ENCODE measurements around the gene CEP19. TPM values are rescaled to one million over a fixed set of nuclear protein-coding genes. Genes with fewer than 3 reads are reported as not detected.

The CEP19 gene
- polyA plus RNA-seq, 4 donors = 0.22 to 1.6 (median 0.75) TPM; not detected in 1

DNA sequence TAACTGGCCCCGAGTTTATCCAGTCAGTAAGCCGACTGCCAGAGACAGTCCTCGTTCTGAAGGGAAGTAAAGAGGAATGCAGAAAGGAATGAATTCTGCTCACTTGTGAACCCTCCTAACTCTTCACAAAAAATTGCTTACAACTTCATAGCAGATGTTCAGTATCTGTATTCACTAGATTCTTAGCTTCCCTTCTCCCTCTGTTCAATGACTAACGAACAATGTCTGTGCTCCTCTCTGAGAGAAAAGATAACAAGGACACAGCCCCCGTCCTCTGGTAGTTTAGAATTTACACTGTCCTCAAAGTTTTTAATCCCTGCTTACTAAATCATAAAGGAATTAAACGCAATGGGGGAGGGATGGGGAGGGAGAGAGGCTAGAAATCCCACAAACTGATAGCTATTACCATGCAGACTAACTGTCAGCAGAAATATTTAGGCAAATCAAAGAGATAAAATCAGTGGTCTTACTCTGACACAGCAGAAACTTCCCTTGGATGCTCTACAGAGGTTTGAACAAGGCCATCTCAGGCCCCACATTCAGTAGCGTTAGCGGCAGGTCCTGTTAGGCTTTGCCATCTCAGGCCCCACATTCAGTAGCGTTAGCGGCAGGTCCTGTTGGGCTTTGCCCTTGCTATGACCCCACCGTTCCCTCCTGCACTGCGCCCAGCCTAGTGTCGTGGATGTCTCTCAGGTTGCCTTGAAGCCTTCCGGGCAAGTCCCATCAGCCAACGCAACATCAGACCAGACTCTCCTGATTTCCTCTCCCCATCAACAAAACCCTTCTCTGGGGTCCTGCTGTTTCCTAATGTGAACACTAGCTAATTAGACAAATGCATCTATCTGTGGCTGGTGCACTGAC is 49.1 kb downstream of the CEP19 start:
- H3K4me1 ChIP-seq (ENCODE audit: control insufficient read depth in 3 of 3, insufficient read depth in 2 of 3, low read depth in 1 of 3, low read length in 2 of 3) = no peaks in the 10 kb centered on the region

GRCh38 chr3:196662033-196662432 is 50.0 kb downstream of the CEP19 start:
- no peak overlapping the region for H3K27ac ChIP-seq (ENCODE audit: low read depth in 1 of 3, low read length in 2 of 3)

More for the DNA sequence above, 49.1 kb downstream of the CEP19 start:
- Histone ChIP-seq H3K27ac (ENCODE audit: low read depth in 1 of 3, low read length in 2 of 3) (no peak overlapping the region), H3K36me3 (ENCODE audit: control insufficient read depth in 3 of 3, insufficient read depth in 2 of 3, low read depth in 1 of 3, low read length in 3 of 3) (no peaks in the 10 kb centered on the region), H3K4me3 (ENCODE audit: low read depth in 1 of 3, low read length in 3 of 3) (no peak overlapping the region), H3K27me3 (ENCODE audit: control insufficient read depth in 3 of 3, insufficient read depth in 3 of 3, low read length in 3 of 3) (no peaks in the 10 kb centered on the region), H3K9me3 (ENCODE audit: control insufficient read depth in 2 of 2, insufficient read depth in 1 of 2, low read depth in 1 of 2, low read length in 1 of 2) (no peaks in the 10 kb centered on the region)
- DNase-seq (no peak), FAIRE-seq (no peak)
- WGBS, 3 donors = 60 to 74% (median 71%) methylated on average over 14 to 15 of the region's 15 CpGs

GRCh38 chr3:196661400-196661799 is 50.6 kb downstream of the CEP19 start:
- 79 to 85% (median 80%) methylated on average over 16 of the region's 16 CpGs for WGBS, 3 donors
- Histone ChIP-seq H3K36me3 (ENCODE audit: control insufficient read depth in 3 of 3, insufficient read depth in 2 of 3, low read depth in 1 of 3, low read length in 3 of 3) (no peaks in the 10 kb centered on the region), H3K27ac (ENCODE audit: low read depth in 1 of 3, low read length in 2 of 3) (no peak overlapping the region), H3K4me1 (ENCODE audit: control insufficient read depth in 3 of 3, insufficient read depth in 2 of 3, low read depth in 1 of 3, low read length in 2 of 3) (no peaks in the 10 kb centered on the region), H3K4me3 (ENCODE audit: low read depth in 1 of 3, low read length in 3 of 3) (no peak overlapping the region), H3K27me3 (ENCODE audit: control insufficient read depth in 3 of 3, insufficient read depth in 3 of 3, low read length in 3 of 3) (no peaks in the 10 kb centered on the region), H3K9me3 (ENCODE audit: control insufficient read depth in 2 of 2, insufficient read depth in 1 of 2, low read depth in 1 of 2, low read length in 1 of 2) (no peaks in the 10 kb centered on the region)
- no peak for DNase-seq
- FAIRE-seq = no peak

More at GRCh38 chr3:196662033-196662432, 50.0 kb downstream of the CEP19 start:
- Histone ChIP-seq H3K4me1 (ENCODE audit: control insufficient read depth in 3 of 3, insufficient read depth in 2 of 3, low read depth in 1 of 3, low read length in 2 of 3) (no peaks in the 10 kb centered on the region), H3K27me3 (ENCODE audit: control insufficient read depth in 3 of 3, insufficient read depth in 3 of 3, low read length in 3 of 3) (no peaks in the 10 kb centered on the region), H3K4me3 (ENCODE audit: low read depth in 1 of 3, low read length in 3 of 3) (no peak overlapping the region), H3K9me3 (ENCODE audit: control insufficient read depth in 2 of 2, insufficient read depth in 1 of 2, low read depth in 1 of 2, low read length in 1 of 2) (no peaks in the 10 kb centered on the region), H3K36me3 (ENCODE audit: control insufficient read depth in 3 of 3, insufficient read depth in 2 of 3, low read depth in 1 of 3, low read length in 3 of 3) (no peaks in the 10 kb centered on the region)
- no peak for FAIRE-seq
- no peak for DNase-seq
- 83 to 93% (median 87%) methylated on average over 13 of the region's 13 CpGs for WGBS, 3 donors

DNA sequence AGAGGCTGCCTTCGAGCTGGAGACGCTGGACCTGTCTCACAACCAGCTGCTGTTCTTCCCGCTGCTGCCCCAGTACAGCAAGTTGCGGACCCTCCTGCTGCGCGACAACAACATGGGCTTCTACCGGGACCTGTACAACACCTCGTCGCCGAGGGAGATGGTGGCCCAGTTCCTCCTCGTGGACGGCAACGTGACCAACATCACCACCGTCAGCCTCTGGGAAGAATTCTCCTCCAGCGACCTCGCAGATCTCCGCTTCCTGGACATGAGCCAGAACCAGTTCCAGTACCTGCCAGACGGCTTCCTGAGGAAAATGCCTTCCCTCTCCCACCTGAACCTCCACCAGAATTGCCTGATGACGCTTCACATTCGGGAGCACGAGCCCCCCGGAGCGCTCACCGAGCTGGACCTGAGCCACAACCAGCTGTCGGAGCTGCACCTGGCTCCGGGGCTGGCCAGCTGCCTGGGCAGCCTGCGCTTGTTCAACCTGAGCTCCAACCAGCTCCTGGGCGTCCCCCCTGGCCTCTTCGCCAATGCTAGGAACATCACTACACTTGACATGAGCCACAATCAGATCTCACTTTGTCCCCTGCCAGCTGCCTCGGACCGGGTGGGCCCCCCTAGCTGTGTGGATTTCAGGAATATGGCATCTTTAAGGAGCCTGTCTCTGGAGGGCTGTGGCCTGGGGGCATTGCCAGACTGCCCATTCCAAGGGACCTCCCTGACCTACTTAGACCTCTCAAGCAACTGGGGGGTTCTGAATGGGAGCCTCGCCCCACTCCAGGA is 51.5 kb downstream of the CEP19 start:
- Histone ChIP-seq H3K4me3 (ENCODE audit: low read depth in 1 of 3, low read length in 3 of 3) (no peak overlapping the region), H3K27ac (ENCODE audit: low read depth in 1 of 3, low read length in 2 of 3) (no peak overlapping the region), H3K4me1 (ENCODE audit: control insufficient read depth in 3 of 3, insufficient read depth in 2 of 3, low read depth in 1 of 3, low read length in 2 of 3) (no peaks in the 10 kb centered on the region), H3K27me3 (ENCODE audit: control insufficient read depth in 3 of 3, insufficient read depth in 3 of 3, low read length in 3 of 3) (no peaks in the 10 kb centered on the region), H3K36me3 (ENCODE audit: control insufficient read depth in 3 of 3, insufficient read depth in 2 of 3, low read depth in 1 of 3, low read length in 3 of 3) (peaks cover 0 to under 1% (median 0%) of the 10 kb centered on the region in 3 donors), H3K9me3 (ENCODE audit: control insufficient read depth in 2 of 2, insufficient read depth in 1 of 2, low read depth in 1 of 2, low read length in 1 of 2) (no peaks in the 10 kb centered on the region)
- FAIRE-seq (no peak), DNase-seq (no peak)
- 46 to 85% (median 60%) methylated on average over 31 to 32 of the region's 32 CpGs for WGBS, 3 donors

- Histone ChIP-seq H3K27ac (ENCODE audit: low read depth in 1 of 3, low read length in 2 of 3) (no peak overlapping the region), H3K4me1 (ENCODE audit: control insufficient read depth in 3 of 3, insufficient read depth in 2 of 3, low read depth in 1 of 3, low read length in 2 of 3) (no peaks in the 10 kb centered on the region), H3K9me3 (ENCODE audit: control insufficient read depth in 2 of 2, insufficient read depth in 1 of 2, low read depth in 1 of 2, low read length in 1 of 2) (no peaks in the 10 kb centered on the region), H3K4me3 (ENCODE audit: low read depth in 1 of 3, low read length in 3 of 3) (no peak overlapping the region), H3K27me3 (ENCODE audit: control insufficient read depth in 3 of 3, insufficient read depth in 3 of 3, low read length in 3 of 3) (no peaks in the 10 kb centered on the region), H3K36me3 (ENCODE audit: control insufficient read depth in 3 of 3, insufficient read depth in 2 of 3, low read depth in 1 of 3, low read length in 3 of 3) (peaks cover 0 to 3% (median 0%) of the 10 kb centered on the region in 3 donors)
- DNase-seq (no peak), FAIRE-seq (no peak)
- 95% methylated on average over 35 of the region's 35 CpGs for WGBS, 3 donors
These were observed 52.1 kb downstream of the CEP19 start for GRCh38 chr3:196659901-196660351.

Other genes with a start within 250 kb of the CEP19 start
- 10 to 100 TPM in 1 of 4 donors, 1 to 10 TPM in 3; 2.4 to 11.9 (median 6.0) TPM for gene RNF168, start 208.5 kb downstream of the CEP19 start, polyA plus RNA-seq
- not detected for gene SMCO1, start 196.9 kb downstream of the CEP19 start, polyA plus RNA-seq
- gene WDR53, start 143.7 kb downstream of the CEP19 start, polyA plus RNA-seq = 1 to 10 TPM; 5.4 to 9.8 (median 8.1) TPM
- gene FBXO45, start 143.6 kb downstream of the CEP19 start, polyA plus RNA-seq = 10 to 100 TPM in 1 of 4 donors, 1 to 10 TPM in 3; 3.2 to 11.1 (median 6.6) TPM
- 1 to 10 TPM in 2 of 4 donors, under 1 TPM in 1, not detected in 1; 0.54 to 4.1 (median 1.5) TPM for gene NRROS, start 72.6 kb downstream of the CEP19 start, polyA plus RNA-seq
- 10 to 100 TPM; 11.9 to 26.6 (median 13.2) TPM for gene PIGX, start 127 bp upstream of the CEP19 start, polyA plus RNA-seq
- 10 to 100 TPM; 22.9 to 41.9 (median 24.5) TPM for gene PAK2, start 27.6 kb upstream of the CEP19 start, polyA plus RNA-seq
- 10 to 100 TPM in 1 of 4 donors, 1 to 10 TPM in 3; 4.9 to 20.3 (median 5.4) TPM for gene SENP5, start 155.7 kb upstream of the CEP19 start, polyA plus RNA-seq
- 100 to 1,000 TPM in 1 of 4 donors, 10 to 100 TPM in 3; 28.6 to 111 (median 38.1) TPM for gene NCBP2, start 230.3 kb upstream of the CEP19 start, polyA plus RNA-seq